GM23248 (cell line): ENCODE measurements around the gene EHBP1. TPM values are rescaled to one million over a fixed set of nuclear protein-coding genes. Genes with fewer than 3 reads are reported as not detected.

ENCODE experiments used
- DNase-seq: peaks from one replicate; pipeline ENCODE4 v3.0.0-alpha.2; 2015
- H2AFZ ChIP-seq: fragments of 200-600 bp; sonication (generic); 2 replicates; pipeline ENCODE4 v1.6.1; 2016; ENCODE audit warnings: antibody characterized with exemption
- H3F3A ChIP-seq: fragments of 200-600 bp; sonication (generic); 2 replicates; pipeline ENCODE4 v1.6.1; 2016; ENCODE audit warnings: mild to moderate bottlenecking, antibody characterized with exemption, mixed run types; ENCODE audit not compliant: insufficient read depth
- H3K27ac ChIP-seq: fragments of 200-600 bp; sonication (generic); 2 replicates; pipeline ENCODE4 v1.5.1; 2016; ENCODE audit warnings: mild to moderate bottlenecking
- H3K27me3 ChIP-seq: fragments of 200-600 bp; sonication (generic); replicated peaks from 2 replicates; pipeline ENCODE4 v1.6.1; 2016; ENCODE audit warnings: mild to moderate bottlenecking; ENCODE audit not compliant: insufficient read depth
- H3K36me3 ChIP-seq: fragments of 200-600 bp; sonication (generic); 2 replicates; pipeline ENCODE4 v1.6.1; 2016; ENCODE audit warnings: low read depth, mild to moderate bottlenecking
- H3K4me1 ChIP-seq: fragments of 200-600 bp; sonication (generic); 2 replicates; pipeline ENCODE4 v1.6.1; 2016; ENCODE audit warnings: mild to moderate bottlenecking; ENCODE audit not compliant: insufficient read depth
- H3K4me2 ChIP-seq: fragments of 200-600 bp; sonication (generic); one replicate; pipeline ENCODE4 v1.6.1; 2016; ENCODE audit warnings: mild to moderate bottlenecking; ENCODE audit not compliant: unreplicated experiment
- H3K4me3 ChIP-seq: fragments of 200-600 bp; sonication (generic); 2 replicates; pipeline ENCODE4 v1.5.1; 2016; ENCODE audit warnings: mild to moderate bottlenecking
- H3K79me2 ChIP-seq: fragments of 200-600 bp; sonication (generic); 2 replicates; pipeline ENCODE4 v1.6.1; 2016; ENCODE audit warnings: mild to moderate bottlenecking; ENCODE audit not compliant: insufficient read depth
- H3K9ac ChIP-seq: fragments of 200-600 bp; sonication (generic); 2 replicates; pipeline ENCODE4 v1.6.1; 2016; ENCODE audit warnings: mild to moderate bottlenecking
- H3K9me2 ChIP-seq: fragments of 200-600 bp; sonication (generic); 2 replicates; pipeline ENCODE4 v1.6.1; 2016; ENCODE audit warnings: mixed run types, mild to moderate bottlenecking, moderate library complexity; ENCODE audit not compliant: insufficient read depth
- H3K9me3 ChIP-seq: fragments of 200-600 bp; sonication (generic); one replicate; pipeline ENCODE4 v1.6.1; 2017; ENCODE audit warnings: low read depth
- H4K20me1 ChIP-seq: fragments of 200-600 bp; sonication (generic); 2 replicates; pipeline ENCODE4 v1.6.0; 2016; ENCODE audit not compliant: insufficient read depth
- EZH2 ChIP-seq: fragments of 200-600 bp; sonication (generic); IDR thresholded peaks from 2 replicates; pipeline ENCODE4 v1.6.1; 2018; ENCODE audit warnings: antibody characterized with exemption, mild to moderate bottlenecking; ENCODE audit not compliant: insufficient read depth, poor library complexity, severe bottlenecking
- EZH2phosphoT487 ChIP-seq: fragments of 200-600 bp; sonication (generic); IDR thresholded peaks from 2 replicates; pipeline ENCODE4 v1.6.1; 2018; ENCODE audit warnings: antibody characterized with exemption, moderate library complexity, mild to moderate bottlenecking, low read depth; ENCODE audit not compliant: insufficient read depth
- WGBS, 2 experiments: methylation state at CpG; one replicate each; pipeline ENCODE4 v1.1.6; 2015 to 2017; ENCODE audit warnings: low lambda C conversion rate in 2 of 2, low coverage in 1 of 2; ENCODE audit errors: missing lambda C conversion rate in 2 of 2; 5-methylcytosine and 5-hydroxymethylcytosine counted together
- in situ Hi-C: fragments of 300-500 bp; cut with MboI; formaldehyde crosslinking; loops from 2 replicates; pipeline ENCODE4 v1.15.0; 2020
- polyA plus RNA-seq: library from polyadenylated mRNA; unstranded; fragments of >200 nt; fragmentation: Nextera tagmentation; extraction: Ambion mirVana; gene quantifications from 2 replicates; pipeline ENCODE4 v1.2.1, GENCODE V29; 2016
- total RNA-seq: library from RNA; depleted of rRNA; stranded (reverse); fragments of >200 nt; shearing (Covaris generic); gene quantifications from 2 replicates; pipeline ENCODE4 v1.2.3, GENCODE V29; 2014

Gene EHBP1
- total and polyA plus RNA-seq, 2 experiments from 2014 or later, result 41.3 to 56.8 TPM

- Histone ChIP-seq H3K9ac (no peak overlapping the region), H2AFZ (no peak overlapping the region), H3K9me3 (no peaks in the 10 kb centered on the region), H3K27me3 (no peaks in the 10 kb centered on the region), H3F3A (no peaks in the 10 kb centered on the region; the same call in 1 of the 2 replicates), H3K4me1 (no peaks in the 10 kb centered on the region), H3K36me3 (peaks cover 41% of the 10 kb centered on the region), H3K27ac (no peak overlapping the region), H3K4me2 (no peak overlapping the region), H4K20me1 (no peaks in the 10 kb centered on the region), H3K9me2 (no peaks in the 10 kb centered on the region), H3K79me2 (no peaks in the 10 kb centered on the region), H3K4me3 (no peak overlapping the region)
- TF ChIP-seq EZH2 (no peak), EZH2phosphoT487 (no peak)
- no peak for DNase-seq
- in situ Hi-C loops, result no loop called here
Observed at GRCh38 chr2:62845256-62845655, 139.7 kb downstream of the EHBP1 start.

- Histone ChIP-seq H3K9ac (no peak overlapping the region), H3K36me3 (peaks cover 49% of the 10 kb centered on the region), H3K4me1 (no peaks in the 10 kb centered on the region), H3K4me3 (no peak overlapping the region), H3K27me3 (no peaks in the 10 kb centered on the region), H3K27ac (no peak overlapping the region), H3K9me3 (no peaks in the 10 kb centered on the region), H2AFZ (no peak overlapping the region), H4K20me1 (no peaks in the 10 kb centered on the region), H3K79me2 (no peaks in the 10 kb centered on the region), H3F3A (peaks cover 7% of the 10 kb centered on the region; the same call in 1 of the 2 replicates), H3K9me2 (no peaks in the 10 kb centered on the region), H3K4me2 (no peak overlapping the region)
- TF ChIP-seq EZH2 (no peak), EZH2phosphoT487 (no peak)
- in situ Hi-C loops, result no loop called here
- DNase-seq, result no peak
Observed at GRCh38 chr2:62852254-62852653, 146.7 kb downstream of the EHBP1 start.

- Histone ChIP-seq H3K9me3 (no peaks in the 10 kb centered on the region), H3K9me2 (no peaks in the 10 kb centered on the region), H3K4me1 (no peaks in the 10 kb centered on the region), H3K9ac (no peak overlapping the region), H2AFZ (no peak overlapping the region), H3K4me2 (no peak overlapping the region), H3K79me2 (no peaks in the 10 kb centered on the region), H3K27ac (no peak overlapping the region), H3K4me3 (no peak overlapping the region), H4K20me1 (no peaks in the 10 kb centered on the region), H3K27me3 (no peaks in the 10 kb centered on the region), H3F3A (peaks cover 7% of the 10 kb centered on the region; the same call in 1 of the 2 replicates), H3K36me3 (peaks cover 55% of the 10 kb centered on the region)
- DNase-seq, result no peak
- TF ChIP-seq EZH2phosphoT487 (no peak), EZH2 (no peak)
- WGBS, 2 experiments, result 95 to 96% methylated on average over 14 of the region's 14 CpGs
- in situ Hi-C loops, result no loop called here
Observed at GRCh38 chr2:62854600-62855514, 149.3 kb downstream of the EHBP1 start.

- peaks cover 47% of the 10 kb centered on the region for H3K36me3 ChIP-seq
- 88 to 96% methylated on average over 6 of the region's 6 CpGs for WGBS, 2 experiments
Observed at GRCh38 chr2:62856228-62857040, 150.9 kb downstream of the EHBP1 start.

More at GRCh38 chr2:62856228-62857040, 150.9 kb downstream of the EHBP1 start:
- H3F3A ChIP-seq, result peaks cover under 1% of the 10 kb centered on the region; the same call in 1 of the 2 replicates
- no peaks in the 10 kb centered on the region for H3K79me2 ChIP-seq
- no peak overlapping the region for H3K4me3 ChIP-seq
- TF ChIP-seq EZH2phosphoT487, result no peak
- no peaks in the 10 kb centered on the region for H4K20me1 ChIP-seq
- H3K27ac ChIP-seq, result no peak overlapping the region
- H3K9me3 ChIP-seq, result no peaks in the 10 kb centered on the region
- no peaks in the 10 kb centered on the region for H3K4me1 ChIP-seq
- in situ Hi-C loops, result no loop called here
- no peaks in the 10 kb centered on the region for H3K9me2 ChIP-seq
- no peak overlapping the region for H3K4me2 ChIP-seq
- H3K27me3 ChIP-seq, result no peaks in the 10 kb centered on the region
- DNase-seq, result no peak
- H2AFZ ChIP-seq, result no peak overlapping the region
- no peak overlapping the region for H3K9ac ChIP-seq
